Measurements from ENCODE around the gene TNFAIP8L1.

Gene TNFAIP8L1

DNA sequence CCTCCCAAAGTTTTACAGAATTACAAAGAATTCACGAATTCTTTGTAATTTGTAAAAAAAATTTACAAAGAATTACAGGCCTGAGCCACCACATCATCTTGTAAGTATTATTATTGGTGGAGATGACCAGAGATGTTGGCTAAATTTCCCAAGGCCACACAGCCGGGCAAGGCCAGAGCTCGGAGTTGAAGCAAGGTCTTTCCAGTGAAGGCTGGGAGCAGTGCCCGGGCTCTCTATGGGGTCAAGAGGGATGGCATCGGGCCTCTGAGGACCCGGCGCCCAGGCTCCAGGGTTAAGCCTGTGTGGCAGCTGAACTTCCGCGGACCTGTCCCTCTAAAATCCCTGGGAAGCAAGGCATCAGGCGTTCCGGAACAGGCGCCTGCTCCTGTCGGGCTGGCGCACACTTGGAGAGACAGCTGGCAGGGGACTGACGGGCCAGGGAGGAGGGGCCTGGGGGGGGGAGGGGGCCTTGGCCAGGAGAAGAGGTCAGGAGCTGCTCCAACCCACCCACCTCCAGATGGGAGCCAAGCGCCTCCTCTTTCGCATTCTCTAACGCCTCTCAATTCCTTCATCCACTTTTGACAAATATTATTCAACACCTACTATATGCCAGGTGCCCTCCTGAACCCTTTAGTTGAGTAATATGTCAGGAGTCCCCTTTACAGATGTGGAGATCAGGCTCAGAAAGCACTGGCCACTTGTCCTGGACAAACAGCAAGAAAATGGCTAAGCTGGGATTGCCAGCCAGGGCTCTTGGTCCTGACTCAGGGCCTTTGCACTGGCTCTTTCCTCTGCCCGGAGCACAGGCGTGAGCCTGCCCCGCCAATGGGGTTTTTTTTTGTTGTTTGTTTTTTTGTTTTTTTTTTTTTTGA lies 43.0 kb upstream of the TNFAIP8L1 start:
- DNase-seq (ENCODE audit: low spot score): no peak
- TF ChIP-seq, protein P1, sequence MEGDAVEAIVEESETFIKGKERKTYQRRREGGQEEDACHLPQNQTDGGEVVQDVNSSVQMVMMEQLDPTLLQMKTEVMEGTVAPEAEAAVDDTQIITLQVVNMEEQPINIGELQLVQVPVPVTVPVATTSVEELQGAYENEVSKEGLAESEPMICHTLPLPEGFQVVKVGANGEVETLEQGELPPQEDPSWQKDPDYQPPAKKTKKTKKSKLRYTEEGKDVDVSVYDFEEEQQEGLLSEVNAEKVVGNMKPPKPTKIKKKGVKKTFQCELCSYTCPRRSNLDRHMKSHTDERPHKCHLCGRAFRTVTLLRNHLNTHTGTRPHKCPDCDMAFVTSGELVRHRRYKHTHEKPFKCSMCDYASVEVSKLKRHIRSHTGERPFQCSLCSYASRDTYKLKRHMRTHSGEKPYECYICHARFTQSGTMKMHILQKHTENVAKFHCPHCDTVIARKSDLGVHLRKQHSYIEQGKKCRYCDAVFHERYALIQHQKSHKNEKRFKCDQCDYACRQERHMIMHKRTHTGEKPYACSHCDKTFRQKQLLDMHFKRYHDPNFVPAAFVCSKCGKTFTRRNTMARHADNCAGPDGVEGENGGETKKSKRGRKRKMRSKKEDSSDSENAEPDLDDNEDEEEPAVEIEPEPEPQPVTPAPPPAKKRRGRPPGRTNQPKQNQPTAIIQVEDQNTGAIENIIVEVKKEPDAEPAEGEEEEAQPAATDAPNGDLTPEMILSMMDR (IDR thresholded peaks at IDR 0.05; ENCODE audit: extremely low read depth, missing control alignments): no peak

DNA sequence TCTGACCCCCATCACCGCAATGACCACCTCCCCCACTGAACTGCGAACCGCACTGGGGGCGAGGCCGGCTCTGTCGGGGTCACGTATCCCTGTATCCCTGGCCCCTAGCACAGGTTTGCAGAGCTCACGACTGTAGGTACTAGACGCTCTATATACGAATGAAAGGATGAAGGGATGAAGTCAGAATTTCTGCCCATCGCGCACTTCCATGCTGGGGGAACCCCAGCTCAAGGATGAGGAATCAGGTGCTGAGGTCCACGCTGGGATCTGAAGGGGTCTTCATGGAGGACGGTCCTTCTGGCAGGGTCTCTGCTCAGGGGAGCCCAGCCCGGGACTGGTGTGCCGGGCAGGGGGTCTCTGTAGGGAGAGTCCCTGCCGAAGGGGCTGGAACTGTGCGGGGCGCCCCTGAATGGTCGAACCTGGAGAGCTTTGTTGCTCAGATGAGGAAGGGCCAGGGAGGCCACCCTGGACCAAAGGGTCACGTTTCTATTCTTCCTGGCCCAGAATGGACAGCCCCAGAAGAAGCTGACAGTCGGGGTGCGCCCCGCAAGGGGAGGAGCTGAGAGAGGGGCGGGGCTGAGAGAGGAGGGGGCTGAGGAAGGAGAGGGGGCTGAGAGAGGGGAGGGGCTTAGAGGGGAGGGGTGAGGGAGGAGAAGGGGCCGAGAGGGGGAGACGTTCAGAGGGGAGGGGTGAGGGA lies 41.9 kb upstream of the TNFAIP8L1 start:
- no peak for DNase-seq (ENCODE audit: low spot score)
- TF ChIP-seq, protein P1 (IDR thresholded peaks at IDR 0.05; ENCODE audit: extremely low read depth, missing control alignments): no peak

DNA sequence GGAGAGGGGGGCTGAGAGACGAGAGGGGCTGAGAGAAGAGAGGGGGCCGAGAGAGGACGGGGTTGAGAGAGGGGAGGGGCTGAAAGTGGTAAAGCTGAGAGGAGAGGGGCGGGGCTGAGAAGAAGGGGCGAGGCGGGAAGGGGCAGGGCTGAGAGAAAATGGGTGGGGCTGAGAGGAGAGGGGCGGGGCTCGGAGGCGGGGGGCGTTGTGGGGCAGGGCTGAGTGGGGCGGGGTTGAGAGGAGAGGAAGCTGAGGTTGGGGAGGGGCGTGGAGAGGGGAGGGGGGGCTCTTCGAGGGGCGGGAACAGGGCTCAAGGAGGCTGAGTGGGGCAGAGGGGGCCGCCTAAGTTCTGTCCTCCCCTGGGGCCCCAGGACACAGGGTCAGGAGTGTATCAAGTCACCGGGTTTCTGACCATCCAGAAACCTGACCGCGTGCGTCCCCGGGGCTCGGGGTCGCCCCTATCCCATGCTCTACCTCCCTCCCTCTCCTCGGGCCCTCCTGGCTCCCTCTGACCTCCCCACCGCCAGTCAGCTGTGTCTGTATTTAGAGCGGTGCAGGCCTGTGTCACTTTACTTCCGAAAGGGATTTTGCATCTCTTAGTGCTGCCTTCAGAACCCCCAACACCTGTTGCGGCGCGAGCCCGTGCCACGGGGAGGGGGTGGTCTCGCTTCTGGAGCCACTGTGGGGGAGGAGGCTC lies 41.2 kb upstream of the TNFAIP8L1 start:
- TF ChIP-seq, protein P1 (IDR thresholded peaks at IDR 0.05; ENCODE audit: extremely low read depth, missing control alignments): no peak
- peak; percentile 88 for DNase-seq (ENCODE audit: low spot score)

DNA sequence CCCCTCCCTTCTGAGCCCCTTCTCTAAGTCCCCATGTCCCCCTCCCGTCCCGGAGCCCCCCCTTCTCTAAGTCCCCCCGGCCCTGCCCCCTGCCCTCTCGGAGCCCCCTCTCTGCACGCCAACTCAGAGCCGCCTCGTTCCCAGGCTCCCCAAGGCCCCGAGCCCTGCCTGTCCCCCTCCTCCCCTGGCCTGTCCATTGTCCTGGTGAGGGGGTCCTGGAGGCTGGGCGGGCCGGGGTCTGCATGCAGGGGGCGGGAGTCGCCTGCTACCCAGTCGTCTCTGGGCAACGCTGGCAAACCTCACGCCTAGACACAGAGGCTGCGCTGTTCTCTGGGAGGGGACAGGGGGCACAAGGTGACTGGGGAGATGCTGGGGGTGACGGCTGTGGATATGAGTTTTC lies 40.6 kb upstream of the TNFAIP8L1 start:
- TF ChIP-seq, protein P1 (IDR thresholded peaks at IDR 0.05; ENCODE audit: extremely low read depth, missing control alignments): no peak
- DNase-seq (ENCODE audit: low spot score): no peak

DNA sequence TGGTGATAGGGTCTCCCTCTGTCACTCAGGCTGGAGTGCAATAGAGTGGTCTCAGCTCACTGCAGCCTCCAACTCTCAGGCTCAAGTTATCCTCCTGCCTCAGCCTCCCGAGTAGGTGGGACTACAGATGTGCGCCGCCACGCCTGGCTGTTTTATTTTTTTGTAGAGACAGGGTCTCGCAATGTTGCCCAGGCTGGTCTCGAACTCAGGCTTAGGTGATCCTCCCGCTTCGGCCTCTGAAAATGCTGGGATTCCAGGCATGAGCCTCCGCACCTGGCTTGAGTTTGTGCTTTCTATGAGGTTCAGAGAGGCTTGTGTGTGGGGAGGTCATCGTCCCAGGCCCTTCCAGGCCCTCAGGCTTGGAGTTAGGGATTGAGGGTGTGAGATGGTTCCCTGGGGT lies 39.2 kb upstream of the TNFAIP8L1 start:
- DNase-seq (ENCODE audit: low spot score): no peak
- TF ChIP-seq, protein P1 (IDR thresholded peaks at IDR 0.05; ENCODE audit: extremely low read depth, missing control alignments): no peak

DNA sequence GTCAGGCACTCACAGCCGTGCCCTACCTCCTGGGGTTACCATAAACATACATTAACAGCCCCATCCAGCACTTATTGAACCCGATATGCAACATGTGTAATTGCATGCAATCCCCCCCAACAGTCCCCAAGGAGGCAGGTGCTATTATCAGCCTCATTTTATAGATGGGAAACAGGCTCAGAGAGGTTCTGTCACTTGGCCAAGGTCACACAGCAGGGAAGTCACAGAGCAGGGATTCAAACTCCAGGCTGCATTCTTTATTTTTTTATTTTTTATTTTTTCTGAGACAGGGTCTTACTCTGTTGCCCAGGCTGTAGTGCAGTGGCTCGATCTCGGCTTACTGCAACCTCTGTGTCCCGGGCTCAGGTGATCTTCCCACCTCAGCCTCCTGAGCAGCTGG lies 38.4 kb upstream of the TNFAIP8L1 start:
- DNase-seq (ENCODE audit: low spot score): no peak
- TF ChIP-seq, protein P1 (IDR thresholded peaks at IDR 0.05; ENCODE audit: extremely low read depth, missing control alignments): no peak

All from GM20000 (cell line).